Fibroblast of upper back skin (primary cell): ENCODE results near the gene SMIM9.
A peak's percentile ranks its signal among the peaks of the same experiment; 100 is the strongest.
"Not testable (repeated sequence)": the region's sequence is repeated elsewhere in the genome, so short reads cannot be mapped to it uniquely, and the experiment has no call there.

Source experiments
- DNase-seq: peaks from one replicate; pipeline ENCODE4 v3.0.0-alpha.2; 2013

Gene SMIM9

DNA sequence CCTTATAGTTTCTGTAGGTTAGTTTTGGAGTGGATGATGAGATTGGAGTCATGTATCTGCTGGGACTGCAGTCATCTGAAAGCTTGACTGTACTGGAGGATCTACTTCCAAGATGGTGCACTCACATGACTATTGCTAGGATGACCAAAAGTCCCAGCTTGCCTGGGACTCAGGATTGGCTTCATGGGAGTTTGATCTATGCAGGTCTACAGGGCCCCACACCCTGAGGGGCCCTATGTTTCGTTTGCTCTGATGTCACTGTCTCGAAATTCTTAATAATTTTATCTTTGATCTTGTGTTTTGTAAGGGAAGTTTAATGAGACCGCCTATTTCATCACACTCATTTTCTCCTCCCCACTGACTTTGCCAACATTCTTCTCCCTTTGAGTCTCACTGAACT, at the start of gene SMIM9:
TSS of gene SMIM9 (minus strand) at position 101 of the 400 bp plus-strand sequence. CDS start 3,806 bp downstream, outside the sequence.
- no peak for DNase-seq

DNA sequence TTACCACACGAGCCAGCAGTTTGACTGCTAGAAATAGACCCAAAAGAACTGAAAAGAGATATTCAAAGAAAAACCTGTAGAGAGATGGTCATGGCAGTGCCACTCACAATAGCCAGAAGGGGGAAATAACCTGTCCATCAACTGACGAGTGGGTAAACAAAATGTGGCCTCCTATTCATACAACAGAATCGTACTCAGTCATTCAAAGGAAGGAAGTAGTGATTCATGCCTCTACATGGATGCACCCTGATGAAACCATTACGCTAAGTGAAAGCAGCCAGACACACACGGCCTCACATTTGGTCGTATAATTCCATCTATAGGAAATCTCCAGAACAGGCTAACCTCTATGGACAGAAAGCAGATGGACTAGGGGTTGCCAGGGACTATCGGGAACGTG, 49.6 kb upstream of the SMIM9 start:
- not testable (repeated sequence) for DNase-seq

DNA sequence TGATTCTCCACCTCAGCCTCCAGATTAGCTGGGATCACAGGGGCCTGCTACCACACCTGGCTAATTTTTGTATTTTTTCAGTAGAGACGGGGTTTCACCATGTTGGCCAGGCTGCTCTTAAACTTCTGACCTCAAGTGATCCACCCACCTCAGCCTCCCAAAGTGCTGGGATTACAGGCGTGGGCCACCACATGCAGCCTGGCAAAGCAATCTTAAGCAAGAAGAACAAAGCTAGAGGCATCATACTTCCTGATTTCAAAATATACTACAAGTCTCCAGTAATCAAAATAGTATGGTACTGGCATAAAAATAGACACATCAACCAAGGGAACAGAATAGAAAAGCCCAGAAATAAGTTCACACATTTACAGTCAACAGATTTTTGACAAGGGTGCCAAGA, 38.9 kb upstream of the SMIM9 start:
- DNase-seq, result no peak

DNA sequence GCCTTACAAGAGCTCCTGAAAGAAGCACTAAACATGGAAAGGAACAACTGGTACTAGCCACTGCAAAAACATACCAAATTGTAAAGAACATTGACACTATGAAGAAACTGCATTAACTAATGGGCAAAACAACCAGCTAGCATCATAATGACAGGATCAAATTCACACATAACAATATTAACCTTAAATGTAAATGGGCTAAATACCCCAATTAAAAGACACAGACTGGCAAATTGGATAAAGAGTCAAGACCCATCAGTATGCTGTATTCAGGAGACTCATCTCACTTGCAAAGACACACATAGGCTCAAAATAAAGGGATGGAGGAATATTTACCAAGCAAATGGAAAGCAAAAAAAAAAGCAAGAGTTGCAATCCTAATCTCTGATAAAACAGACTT, 34.1 kb upstream of the SMIM9 start:
- DNase-seq, result not testable (repeated sequence)

DNA sequence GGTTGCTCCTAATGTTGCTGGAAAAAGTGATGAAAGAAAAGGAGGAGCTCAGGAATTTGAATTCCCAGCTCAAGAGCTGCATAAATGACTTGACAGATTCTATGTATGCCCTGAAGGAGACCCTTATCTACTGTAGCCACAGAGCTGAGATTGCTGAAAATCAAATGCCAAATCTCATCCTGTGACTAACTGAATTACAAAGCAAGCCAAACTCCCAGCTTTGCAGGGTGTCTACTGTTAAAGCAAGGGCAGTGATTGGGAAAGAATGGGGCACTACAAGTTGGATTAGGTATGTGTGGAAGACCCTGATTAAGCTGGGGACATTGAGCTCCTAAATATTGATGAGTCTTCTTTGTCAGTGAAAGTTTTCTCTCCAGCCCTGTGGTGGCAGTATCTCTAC, 20.8 kb upstream of the SMIM9 start:
- no peak for DNase-seq

DNA sequence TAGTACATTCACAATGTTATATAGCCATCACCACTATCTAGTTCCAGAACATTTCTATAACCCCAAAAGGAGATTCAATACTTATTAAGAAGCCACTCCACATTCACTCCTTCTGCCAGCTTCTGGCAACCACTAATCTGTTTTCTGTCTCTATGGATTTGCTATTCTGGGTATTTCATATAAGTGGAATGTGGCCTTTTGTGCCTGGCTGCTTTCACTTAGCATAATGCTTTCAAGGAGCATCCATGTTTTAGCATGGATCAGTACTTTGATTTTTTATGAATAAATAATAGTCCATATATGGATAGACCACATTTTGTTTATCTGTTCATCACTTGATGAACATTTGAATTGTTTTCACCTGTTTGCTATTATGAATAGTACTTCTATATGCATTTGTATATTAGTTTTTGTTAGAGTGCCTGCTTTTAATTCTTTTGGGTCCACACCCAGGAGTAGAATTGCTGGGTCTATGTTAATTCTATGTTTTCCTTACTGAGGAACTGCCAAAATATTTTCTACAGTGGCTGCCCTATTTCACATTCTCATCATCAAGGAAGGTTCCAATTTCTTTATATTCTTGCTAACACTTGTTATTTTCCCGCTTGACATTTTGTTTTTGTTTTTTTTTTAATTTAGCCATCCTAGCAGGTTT, 16.6 kb upstream of the SMIM9 start:
- no peak for DNase-seq

DNA sequence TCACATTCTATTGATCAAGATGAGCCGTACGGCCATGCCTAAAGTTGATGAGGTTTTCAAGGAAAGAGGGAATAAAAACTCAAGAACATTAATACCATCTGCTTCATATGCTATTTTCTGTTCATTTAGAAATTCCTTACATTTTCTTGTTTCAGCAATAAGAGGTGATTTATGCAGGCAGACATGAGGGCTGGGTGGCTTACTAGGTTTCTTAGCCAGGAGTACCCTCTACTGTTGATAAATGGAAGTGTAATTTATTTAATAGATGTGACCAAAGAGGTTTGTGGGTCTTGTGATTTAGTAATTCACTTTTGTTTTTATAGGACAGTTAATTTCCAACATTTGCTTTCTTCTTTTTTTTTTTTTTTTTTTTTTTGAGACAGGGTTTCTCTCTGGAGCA, 6.4 kb upstream of the SMIM9 start:
- peak; percentile 71 for DNase-seq

DNA sequence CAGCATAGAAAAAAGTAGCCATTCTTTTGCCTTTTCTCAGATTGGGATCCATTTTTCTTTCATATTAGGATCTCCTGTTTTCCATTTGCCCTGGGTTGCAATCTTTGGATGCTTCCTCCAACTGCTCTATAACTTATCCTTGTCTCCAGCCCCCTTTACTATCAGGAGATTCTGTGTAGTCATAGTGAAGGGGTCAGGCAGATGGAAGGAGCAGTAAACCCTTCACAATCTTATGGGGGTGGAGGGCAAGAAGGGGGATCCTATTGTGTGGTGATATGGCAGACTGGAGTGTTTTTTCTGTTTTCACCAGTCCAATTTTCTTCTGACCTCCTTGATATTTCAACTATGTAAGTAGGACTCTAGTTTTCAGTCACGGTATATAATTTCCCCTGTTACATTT, 1.7 kb upstream of the SMIM9 start:
- DNase-seq, result no peak

DNA sequence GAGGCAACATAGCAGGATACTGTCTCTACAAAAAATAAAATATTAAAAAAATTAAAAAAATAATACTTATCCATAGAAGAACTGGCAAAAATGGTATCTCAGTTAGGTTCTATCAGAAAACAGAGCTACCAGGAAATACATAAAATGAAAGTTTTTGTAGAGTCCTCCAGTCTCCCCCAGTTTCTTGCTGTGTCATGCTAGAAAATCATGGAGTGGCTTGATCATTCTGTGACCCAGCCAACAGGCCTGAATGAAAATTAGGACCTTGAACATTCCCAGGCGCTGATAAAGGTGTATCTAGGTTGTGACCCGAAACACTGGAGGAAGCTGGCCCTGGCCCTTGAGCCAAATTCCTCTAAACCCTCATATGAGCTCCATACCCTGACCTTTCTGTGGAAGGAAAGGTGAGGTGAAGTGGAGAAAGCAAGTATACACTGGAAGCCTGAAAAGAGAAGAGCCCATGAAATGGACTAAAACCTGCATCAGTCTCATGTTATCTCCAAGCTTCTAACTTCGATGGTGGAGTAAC, 652 bp downstream of the SMIM9 start:
- no peak for DNase-seq

DNA sequence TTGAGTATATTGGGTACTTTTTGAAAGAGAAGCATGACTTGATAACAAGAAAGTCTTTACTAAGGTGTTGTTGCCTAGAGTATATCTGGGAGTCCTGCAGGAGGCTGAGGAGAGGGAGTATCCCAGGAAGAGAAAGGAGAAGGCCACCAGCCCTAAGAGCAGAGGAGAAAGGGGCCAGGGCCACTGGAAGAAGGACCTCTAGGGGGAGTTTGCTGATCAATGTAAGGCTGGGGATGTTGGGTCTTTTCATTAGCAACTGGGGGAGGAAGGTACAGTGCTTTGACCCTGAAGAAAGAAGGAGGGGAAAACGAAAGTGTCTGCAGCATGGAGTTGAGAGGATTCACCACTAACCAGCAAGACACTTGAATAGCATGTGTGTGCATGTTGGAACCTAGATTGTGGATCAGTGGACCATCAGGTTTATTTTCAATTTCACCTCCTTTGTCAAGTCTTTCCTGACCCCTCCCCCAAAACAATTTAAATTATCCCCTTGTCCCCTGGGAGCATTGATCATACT, 4.5 kb downstream of the SMIM9 start:
- DNase-seq, result no peak

DNA sequence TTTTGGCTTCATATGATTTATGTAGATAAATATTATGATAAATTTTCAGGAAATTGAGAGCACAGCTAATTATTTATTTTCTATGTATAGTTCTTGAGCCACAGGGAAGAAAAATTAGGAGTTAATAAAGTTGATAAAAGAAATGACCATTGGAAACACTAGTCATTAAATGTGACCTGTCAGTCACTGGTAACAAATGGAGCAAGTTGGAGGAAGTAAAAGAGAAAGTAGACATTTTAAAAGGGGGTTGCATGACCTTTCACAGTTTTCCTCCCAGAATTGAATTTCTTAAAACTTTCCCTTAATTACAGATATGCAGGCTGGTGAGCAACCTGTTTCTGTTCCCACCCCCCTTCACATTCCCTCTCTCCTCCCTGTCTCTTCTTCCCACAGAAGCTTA, 5.3 kb downstream of the SMIM9 start:
- DNase-seq, result no peak

DNA sequence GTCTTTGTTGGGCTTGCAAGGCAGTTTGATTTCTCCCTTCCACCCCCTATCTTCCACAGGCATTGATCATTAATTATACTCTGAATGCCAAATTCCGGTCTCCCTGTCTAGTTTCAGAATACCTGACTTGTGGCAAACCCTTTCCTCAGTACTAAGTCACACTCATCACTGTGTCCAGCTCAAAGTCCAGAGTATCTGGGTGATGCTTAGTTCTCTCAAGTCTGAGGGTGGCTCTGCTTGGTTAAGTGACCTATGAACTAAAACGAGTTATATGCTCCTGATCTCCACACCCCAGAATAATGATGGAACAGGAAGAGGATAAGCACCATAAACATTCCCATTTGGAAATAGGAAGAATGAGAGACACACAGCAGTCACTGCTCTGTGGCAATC, 6.5 kb downstream of the SMIM9 start:
- DNase-seq, result no peak

DNA sequence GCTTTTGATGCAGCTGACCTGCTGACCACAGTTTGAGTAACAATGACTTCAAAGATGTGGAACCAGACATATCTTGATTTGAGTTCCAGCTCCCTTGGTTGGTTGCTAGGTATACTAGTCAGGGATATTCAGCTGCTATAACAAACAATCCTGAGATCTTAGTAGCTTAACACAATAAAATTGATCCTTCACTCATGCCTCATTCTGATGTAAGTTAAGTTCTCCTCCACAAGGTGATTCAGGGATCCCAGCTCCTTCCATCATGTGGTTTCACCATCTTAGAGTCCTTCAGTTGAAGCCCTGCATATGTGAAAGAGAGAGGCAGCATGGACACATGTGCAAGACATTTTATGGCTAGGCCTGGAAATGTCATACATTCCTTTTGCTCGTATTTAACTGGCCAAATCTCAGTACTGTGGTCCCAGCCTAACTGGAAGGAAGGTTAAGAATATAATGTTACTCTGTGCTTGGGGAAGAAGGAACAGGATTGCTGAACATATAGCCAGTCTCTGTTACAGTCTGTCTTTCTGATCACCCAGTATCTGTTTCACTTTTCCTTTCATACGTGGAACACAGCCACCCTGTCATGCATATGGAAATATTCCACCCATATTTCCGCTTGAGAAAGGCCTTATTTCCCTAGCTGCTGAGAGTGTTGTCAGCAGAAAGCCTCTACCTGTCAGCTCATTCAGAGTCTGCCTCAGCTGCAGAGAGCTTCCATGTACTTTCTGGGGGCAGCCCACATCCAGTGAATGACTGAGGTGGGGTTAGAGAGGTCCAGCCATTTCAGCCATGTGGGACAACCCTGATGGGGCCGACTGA, 7.1 kb downstream of the SMIM9 start:
- no peak for DNase-seq

DNA sequence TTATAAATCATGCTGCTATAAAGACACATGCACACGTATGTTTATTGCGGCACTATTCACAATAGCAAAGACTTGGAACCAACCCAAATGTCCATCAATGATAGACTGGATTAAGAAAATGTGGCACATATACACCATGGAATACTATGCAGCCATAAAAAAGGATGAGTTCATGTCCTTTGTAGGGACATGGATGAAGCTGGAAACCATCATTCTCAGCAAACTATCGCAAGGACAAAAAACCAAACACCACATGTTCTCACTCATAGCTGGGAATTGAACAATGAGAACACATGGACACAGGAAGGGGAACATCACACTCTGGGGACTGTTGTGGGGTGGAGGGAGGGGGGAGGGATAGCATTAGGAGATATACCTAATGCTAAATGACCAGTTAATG, 8.9 kb downstream of the SMIM9 start:
- not testable (repeated sequence) for DNase-seq

DNA sequence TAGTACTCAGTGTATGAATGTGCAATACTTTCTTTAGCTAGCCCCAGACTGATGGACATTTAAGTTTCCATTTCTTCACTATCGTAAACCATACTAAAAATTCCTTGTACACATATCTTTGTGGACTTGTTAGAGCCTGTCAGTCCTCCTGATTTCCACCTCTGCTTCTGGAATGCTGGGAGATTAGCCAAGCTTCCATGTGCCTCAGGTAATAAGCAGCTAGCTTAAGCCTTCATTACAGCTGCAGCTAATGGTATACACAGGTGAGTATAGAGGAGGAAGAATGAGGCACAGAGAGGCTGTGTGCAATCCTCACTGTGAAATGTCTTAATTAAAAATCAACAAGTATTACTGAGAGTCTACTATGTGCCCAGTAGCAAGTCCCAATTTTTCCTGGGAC, 9.8 kb downstream of the SMIM9 start:
- DNase-seq, result no peak

DNA sequence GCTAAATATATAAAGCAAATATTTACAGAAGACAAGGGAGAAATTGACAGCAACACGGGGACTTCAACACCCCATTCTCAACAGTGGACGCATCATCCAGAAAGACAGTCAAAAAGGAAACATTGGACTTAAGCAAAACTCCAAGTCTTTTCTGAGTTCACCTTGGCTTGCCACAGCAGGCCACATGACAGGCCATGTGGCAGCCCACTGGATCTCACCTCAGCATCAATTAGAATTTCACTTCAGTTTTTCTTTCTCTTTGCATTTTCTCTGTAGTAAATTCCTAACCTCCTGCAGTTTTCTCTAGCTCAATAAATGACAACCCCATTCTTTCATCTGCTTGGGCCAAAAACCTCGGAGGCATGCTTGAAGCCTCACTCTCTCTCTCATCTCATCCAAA, 12.4 kb downstream of the SMIM9 start:
- DNase-seq, result no peak

DNA sequence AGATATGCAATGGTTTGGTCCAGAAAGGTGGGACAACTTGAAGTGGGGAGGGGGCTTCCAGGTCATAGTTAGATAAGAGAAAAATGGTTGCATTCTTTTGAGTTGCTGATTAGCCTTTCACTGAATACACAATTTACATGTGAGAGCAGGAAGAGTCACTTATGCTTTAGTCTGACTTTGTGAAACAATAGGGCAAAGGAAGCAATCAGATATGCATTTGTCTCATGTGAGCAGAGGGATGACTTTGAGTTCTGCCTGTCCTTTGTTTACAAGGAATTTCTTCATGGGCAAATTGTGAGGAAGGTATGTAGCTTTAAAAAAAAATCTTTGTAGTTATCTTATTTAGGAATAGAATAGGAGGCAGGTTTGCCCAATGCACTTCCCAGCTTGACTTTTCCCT, 12.9 kb downstream of the SMIM9 start:
- DNase-seq, result no peak

DNA sequence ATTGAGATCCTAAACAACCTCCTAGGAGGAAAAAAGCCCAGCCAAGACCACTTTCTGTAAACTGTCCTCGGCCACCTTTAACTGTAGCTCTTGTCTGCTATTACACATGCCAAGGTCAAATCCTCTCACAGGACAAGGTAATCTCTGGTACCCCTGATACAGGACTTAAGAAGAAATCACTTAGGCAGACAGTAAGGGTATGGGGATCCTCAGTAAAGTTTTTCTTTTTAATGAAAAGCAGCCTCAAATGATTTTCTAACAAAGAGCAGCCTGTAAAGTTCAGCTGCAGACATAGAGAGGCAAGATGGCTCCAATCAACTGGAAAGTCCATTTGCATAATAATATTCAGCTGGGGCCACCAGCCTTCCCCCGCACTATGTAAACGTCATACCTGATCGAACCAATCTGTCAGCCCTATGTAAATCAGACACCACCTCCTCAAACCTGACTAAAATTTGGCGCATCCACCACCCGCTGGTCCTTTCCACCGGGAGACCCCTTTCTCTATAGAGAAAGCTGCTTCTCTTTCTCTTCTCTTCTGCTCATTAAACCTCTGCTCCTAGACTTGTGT, 14.6 kb downstream of the SMIM9 start:
- no peak for DNase-seq

DNA sequence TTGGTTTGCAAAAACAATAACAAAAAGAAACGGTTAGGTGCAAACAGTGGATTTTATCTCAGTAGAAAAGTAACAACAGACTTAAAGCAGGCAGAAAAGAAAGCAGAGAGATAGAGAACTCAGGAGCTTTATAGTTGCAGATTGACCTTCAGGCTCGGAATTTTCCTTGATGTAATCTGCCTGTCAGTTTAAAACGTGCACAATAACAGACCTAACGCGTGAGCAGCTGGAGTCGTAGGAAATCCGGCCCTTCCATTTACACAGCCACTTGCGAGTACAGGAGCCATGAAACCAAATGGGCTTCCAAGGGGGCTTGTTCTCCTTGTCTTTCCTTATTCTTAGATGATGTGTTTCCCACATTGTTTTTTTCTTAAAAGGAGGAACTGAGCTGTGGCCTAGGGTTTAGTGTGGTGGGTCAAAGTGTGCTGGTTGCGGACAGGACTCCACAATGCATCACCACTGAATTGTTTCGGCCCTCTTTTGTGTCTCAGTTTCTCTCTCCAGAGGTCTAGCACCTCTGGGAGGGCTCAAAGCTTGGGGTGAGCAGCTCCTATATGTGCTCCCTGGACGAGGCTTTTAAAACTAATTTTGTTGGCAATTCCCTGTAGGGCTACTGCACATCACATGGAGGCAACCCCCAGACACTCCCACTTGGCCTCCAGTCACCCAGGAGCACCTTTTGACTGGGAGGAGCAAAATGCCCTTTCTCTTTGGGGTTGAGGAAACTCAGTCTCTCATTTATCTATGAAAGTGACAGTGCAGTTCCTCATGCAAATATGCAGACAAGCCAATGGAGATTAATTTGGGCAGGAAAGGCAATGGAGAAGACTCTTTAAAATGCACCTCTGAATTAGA, 15.3 kb downstream of the SMIM9 start:
- no peak for DNase-seq

DNA sequence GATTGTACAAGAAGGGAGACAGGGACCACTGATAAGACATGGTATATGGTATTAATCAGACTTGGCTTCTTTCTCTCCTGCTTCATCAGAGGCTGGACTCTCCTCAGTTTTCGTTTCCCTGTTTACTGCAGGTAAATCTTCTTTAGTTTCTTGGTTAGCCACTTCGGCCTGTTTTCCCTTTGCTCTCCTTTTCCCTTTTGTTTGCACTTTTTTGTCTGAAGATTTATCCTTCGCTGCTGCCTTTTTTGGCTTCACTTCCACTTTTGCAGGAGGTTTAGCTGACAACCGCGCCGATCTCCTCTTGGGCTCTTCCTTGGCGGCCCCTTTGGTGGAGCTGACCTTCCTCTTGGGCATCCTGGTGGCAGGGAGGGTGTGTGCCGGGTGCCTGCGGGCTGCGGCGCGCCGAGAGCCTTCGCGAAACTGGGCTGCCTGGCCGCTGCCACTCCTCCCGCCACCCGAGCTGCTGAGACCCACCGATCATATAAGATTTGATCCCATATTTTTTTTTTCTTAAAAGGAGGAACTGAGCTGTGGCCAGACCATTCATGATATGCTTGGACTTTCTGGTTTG, 17.3 kb downstream of the SMIM9 start:
- not testable (repeated sequence) for DNase-seq

DNA sequence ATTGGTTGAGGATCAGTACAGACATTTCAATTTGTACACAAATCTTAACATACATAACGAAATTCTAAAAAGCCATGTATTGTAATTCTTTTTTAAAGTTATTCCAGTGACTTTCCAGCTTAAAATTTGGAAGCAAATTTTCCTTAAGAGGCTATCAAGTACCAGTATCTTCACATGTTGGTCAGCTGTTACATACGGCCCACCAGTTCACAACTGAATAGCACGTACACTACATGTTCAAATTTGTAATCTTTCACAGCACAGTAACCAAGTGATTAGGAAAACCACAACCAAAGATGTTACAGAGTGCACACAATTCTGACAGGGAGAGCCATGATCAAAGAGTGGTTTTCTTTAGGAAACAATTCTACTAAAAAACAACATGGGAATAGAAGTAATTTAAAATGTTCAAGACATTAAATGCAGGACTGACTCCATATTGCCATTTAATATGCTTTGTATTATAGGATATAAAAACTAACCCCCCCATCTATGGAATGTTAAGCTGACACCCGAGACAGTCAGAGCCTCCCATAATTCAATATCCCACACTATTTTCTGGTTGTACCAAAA, 18.1 kb downstream of the SMIM9 start:
- DNase-seq, result not testable (repeated sequence)

DNA sequence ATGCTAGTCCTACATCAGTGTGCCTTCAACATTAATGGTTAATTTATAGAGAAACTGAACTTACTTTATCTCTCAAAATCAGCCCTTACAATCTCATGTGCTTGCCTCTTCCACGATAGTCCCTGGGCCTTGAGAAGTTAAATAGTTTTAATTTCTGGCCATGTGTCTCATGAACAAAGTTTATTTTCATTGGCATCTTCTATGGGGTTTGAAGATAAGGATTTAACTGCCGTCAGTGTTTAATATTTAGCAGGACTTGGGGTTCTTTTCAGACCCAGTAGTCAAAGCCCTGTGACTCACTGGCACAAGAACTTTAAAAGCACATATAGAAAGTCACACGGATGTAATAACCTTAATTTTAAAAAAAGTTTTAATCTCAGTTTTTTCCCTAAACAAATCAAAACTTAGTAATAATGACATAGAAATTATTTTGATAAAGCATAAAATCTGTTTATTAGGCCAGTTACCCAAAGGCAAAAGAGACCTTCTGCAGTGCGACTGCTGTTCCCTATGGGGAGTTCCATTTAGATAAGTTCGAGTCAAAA, 19.1 kb downstream of the SMIM9 start:
- DNase-seq, result no peak
